Measurements from ENCODE around the gene CRYGD.

DNA sequence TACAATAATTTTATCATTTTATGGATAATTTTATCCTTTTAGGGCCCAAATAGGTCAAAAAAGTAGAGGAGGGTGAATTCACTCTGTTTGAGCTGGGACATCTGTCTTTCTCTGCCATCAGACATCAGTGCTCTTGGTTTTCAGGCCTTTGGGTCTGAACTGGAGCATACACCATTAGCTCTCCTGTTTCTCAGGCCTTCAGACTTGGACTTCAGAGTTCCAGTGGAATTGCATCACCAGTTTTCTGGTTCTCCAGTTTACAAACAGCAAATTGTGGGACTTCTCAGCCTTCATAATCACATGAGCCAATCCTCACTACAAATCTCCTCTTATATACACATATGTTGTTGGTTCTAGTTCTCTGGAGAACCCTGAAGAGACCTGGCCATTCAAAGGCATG lies 33.9 kb downstream of the CRYGD start:
- TF ChIP-seq, protein P1, sequence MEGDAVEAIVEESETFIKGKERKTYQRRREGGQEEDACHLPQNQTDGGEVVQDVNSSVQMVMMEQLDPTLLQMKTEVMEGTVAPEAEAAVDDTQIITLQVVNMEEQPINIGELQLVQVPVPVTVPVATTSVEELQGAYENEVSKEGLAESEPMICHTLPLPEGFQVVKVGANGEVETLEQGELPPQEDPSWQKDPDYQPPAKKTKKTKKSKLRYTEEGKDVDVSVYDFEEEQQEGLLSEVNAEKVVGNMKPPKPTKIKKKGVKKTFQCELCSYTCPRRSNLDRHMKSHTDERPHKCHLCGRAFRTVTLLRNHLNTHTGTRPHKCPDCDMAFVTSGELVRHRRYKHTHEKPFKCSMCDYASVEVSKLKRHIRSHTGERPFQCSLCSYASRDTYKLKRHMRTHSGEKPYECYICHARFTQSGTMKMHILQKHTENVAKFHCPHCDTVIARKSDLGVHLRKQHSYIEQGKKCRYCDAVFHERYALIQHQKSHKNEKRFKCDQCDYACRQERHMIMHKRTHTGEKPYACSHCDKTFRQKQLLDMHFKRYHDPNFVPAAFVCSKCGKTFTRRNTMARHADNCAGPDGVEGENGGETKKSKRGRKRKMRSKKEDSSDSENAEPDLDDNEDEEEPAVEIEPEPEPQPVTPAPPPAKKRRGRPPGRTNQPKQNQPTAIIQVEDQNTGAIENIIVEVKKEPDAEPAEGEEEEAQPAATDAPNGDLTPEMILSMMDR (IDR thresholded peaks at IDR 0.05): no peak
- no peak for TF ChIP-seq POLR2A (IDR thresholded peaks at IDR 0.05)

All from thyroid gland (tissue), 4 donors.